GM12872 (cell line): ENCODE results near the gene EFR3B.

Experiments used
- CTCF ChIP-seq: IDR thresholded peaks from 3 replicates; pipeline ENCODE4 v1.5.1; 2011; ENCODE audit warnings: low read depth, mild to moderate bottlenecking, low read length, moderate library complexity; ENCODE audit not compliant: insufficient read depth

The EFR3B gene

GRCh38 chr2:25076749-25077148 lies 34.9 kb downstream of the EFR3B start:
- TF ChIP-seq CTCF, result no peak

GRCh38 chr2:25077789-25078169 lies 35.9 kb downstream of the EFR3B start:
- no peak for TF ChIP-seq CTCF

GRCh38 chr2:25078170-25079049 lies 36.5 kb downstream of the EFR3B start:
- TF ChIP-seq CTCF, result no peak

- TF ChIP-seq CTCF, result no peak
These were observed 37.3 kb downstream of the EFR3B start for GRCh38 chr2:25079050-25079635.

- TF ChIP-seq CTCF, result no peak
These were observed 39.4 kb downstream of the EFR3B start for GRCh38 chr2:25081237-25081790.

GRCh38 chr2:25082002-25082622 lies 40.2 kb downstream of the EFR3B start:
- TF ChIP-seq CTCF, result no peak
